Stimulated activated CD8-positive, alpha-beta memory T cell treated with anti-CD3 and anti-CD28 coated beads, Interleukin-12 subunit alpha, Interleukin-12 subunit beta, amount 100 ng/mL, for 4 hours (primary cell): ENCODE measurements around the gene ZBTB18.

Source experiments
- DNase-seq: peaks from one replicate; pipeline ENCODE4 v3.0.0-alpha.2; 2020; ENCODE audit warnings: low read depth

Gene ZBTB18

DNA sequence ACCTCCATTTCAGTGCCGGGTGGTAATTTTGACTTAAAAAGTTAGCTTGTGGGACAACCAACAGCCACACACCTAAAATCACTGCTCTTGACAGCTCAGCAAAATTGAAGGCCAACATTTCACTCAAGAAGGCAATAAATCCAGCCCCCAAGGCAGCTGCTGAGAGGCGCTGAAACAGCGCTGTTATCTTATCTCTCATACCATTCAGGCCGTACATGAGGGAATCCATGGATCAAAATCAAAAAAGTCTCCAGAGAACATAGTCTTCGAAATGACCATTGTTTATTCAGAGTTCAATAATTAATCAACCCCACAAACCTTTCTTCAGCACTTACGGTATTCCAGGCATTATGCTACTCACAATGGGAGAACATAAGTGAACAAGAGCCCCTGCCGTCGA, 38.5 kb downstream of the ZBTB18 start:
- DNase-seq: no peak

DNA sequence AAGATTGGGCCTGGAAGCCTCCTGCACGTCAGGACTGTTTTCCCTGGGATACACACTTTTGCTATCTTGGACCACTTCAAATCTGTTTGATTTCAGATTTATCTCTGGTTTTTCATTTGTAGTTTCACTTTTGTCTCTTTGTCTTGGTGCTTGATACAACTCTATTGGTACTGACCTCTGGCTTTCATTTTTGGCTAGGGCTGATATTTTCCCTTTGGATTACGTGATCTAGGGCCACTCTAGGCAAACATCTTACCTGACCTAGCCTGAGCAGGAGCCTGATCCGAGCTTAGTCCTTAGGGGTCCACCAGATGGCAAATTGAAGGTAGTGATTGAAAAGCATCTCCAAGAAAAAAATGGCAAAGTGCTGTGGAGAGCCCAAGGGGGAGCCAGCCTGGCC, 39.6 kb downstream of the ZBTB18 start:
- DNase-seq: no peak

GRCh38 chr1:244092293-244092963, 41.3 kb downstream of the ZBTB18 start:
- DNase-seq: no peak

GRCh38 chr1:244092964-244093638, 42.0 kb downstream of the ZBTB18 start:
- no peak for DNase-seq

DNA sequence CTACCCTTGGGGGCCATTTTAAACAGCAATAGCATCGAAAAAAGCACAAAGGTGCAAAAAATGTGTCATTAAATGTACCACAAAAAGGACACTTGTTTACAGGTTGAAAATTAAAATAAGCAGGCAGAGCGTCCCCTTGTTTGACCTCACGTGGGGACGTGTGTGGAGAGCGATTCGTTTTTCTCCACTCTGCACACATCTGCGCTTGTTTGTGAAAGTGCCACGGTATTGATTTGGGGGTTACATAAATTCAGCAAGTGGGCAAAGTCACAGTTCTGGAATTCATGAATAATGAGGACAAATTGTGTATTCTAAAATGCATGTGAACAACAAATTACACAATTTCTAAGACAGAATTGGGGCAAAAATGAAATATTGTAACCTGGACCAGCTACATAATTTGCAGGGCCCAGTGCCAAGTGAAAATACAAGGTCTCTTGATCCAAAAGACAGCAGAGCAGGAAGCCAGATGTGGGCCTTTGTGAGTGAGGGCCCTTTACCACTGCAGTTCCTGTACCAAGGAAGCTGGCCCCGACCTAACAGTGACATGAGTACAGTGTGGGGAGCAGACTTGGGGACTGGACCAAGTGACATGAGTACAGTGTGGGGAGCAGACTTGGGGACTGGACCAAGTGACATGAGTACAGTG, 43.9 kb downstream of the ZBTB18 start:
- no peak for DNase-seq

DNA sequence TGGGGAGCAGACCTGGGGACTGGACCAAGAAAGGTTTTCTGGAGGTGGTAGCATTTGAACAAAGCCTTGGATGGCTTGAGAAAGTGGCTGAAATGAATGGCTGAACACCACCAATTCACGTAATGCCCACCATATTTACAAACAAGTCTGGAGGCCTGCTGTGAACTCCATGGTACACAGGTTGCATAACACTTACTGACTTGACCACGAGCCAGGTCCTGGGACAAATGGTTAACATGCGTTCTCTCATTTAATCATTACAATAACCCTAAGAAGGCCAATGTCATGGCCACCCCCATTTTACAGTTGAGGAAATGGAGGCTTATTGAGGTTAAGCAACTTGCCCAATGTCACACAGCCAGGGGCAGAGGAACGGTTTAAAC, 44.4 kb downstream of the ZBTB18 start:
- no peak for DNase-seq

DNA sequence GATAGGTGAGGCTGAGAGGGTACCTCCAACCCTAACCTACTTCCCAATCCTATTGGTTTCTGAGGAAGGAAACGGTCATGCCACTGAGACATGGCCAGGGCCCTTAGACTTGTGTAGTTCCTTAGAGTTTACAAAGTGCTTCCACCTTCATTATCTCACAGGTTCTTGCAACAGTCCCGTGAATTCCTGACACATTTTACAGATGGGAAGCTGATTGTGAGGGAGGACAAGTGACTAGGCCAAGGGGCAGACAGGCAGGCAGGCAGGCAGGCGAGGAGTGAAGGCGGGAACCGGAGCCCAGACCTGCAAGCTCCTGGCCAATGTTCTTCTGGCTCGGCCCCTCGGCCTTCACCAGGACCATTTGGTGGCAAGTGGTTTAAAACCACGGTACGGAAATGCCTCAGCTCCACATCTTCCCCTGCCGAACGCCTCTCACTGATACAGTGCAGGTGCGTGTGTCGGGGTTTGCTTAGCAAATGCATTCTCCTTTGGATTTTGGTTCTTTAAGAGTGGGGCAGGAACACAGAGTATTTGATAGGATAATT, 45.1 kb downstream of the ZBTB18 start:
- DNase-seq: no peak

DNA sequence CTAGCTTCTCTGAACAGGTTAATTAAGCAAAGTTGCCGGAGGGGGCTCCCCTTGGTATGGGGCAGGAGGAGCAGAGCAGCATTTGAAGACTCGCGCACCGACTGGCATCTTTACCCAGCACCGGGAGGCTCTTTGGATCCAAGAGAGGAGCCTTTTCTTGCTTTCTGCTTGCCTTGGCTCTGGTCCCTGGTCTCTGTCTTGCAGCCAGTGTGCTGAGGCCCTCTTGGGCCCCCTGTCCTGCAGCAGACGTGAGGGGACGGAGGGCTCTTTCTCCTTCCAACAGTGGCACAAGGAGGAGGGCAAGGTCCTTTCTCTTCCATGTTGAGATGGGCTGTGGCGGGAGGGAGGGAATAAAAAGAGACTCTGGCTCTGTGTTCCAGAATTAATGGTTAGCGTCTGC, 45.6 kb downstream of the ZBTB18 start:
- DNase-seq: no peak

GRCh38 chr1:244097523-244098405, 46.7 kb downstream of the ZBTB18 start:
- no peak for DNase-seq

DNA sequence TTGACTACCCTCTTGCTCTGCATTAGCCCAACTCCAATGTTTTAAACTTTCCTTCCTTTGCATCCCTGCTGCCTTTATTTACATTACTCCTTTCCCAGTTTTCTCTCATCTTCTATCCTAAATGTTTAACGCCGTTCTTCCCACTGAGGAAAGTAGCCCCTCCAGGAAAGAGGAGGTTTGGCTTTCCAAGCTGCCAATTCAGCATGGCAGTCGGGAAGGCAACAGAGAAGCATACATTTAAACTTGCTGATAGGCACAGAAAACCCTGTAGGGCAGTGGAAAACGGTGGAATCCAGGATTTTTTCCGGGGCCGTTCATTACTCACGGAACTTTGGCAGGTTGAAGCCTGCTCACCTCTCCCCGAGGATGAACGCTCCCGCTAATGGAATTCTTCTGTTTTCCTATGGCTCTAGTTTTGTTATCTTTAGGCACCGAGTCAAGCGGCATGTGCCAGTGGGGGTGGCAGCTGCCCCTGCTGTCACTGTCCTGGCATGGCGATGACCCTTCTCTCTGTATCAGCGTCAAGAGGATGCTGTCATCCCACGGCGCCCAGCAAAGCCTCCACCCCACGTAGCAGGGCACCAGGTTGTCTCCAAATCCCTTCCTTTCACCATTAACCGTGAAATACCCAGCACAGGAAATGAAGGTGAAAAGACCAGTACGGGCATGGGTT, 48.3 kb downstream of the ZBTB18 start:
- no peak for DNase-seq

DNA sequence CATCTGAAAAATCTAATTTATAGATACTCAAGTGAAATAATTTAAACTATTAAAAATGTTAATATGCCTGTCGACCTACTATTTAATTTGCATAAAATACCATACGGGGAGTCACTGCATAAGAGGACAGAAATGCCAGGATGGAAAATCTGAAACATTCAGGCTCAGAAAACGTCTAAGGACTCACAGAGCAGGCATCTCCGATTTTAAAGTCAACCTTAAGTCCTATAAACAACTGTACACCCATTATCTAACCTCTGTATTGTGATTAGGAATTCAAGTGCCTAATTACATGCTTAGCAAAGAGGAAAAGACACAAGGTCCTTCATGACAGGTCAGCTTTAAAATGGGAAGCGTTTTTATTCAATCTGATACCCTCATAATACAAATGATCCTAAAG, 49.2 kb downstream of the ZBTB18 start:
- no peak for DNase-seq

DNA sequence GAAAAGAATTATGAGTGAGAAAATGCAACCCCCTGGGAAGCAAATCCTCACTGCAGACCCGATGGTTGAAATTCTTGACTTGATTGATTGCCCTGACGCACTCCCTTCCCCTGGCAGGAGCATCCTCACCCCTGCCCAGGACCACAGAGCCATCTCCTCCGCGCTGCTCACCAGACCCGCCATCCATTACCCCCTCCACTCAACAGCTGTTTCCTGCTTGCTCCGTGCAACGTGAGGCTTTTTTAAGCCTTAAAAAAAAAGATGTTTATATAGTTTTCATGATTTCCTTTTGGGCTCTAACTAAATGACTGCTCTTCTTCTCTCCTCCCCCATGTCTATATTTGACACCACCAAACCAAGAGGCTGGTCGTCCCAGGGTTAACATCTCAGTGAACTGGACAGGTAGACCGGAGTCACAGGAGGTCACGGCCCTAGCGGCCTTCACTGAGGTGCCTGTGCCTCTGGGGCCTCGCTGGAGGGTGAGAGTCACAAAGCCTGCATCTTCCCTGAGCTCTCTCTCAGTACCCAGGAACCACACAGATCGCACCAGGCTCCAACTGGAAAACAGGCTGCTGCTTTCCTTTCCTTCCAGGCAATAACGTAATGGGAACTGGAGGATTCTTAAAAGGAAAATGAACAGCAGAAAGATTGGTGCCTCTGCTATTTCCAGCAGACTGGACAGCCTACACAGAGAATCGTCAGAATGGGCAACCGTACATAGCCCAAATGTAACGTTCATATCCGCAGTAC, 49.8 kb downstream of the ZBTB18 start:
- no peak for DNase-seq

DNA sequence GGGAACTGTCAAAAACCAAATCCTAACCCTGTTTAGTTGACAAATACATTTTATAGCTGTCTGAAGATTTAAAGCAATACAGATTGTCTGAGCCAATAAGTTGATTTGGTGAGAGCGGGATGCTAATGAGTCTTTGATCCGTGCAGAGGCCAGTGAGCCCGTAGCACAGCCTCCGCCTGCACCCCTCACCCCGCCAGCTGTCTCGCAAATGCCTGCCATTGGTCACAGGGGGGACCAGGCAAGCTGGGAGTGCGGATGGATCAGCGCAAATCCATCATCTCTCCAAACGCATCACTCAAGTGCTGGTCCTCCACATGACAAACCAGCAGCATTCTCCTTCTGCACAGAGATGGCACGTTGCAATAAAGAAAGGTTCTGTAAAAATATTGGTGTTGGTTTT, 51.0 kb downstream of the ZBTB18 start:
- no peak for DNase-seq

DNA sequence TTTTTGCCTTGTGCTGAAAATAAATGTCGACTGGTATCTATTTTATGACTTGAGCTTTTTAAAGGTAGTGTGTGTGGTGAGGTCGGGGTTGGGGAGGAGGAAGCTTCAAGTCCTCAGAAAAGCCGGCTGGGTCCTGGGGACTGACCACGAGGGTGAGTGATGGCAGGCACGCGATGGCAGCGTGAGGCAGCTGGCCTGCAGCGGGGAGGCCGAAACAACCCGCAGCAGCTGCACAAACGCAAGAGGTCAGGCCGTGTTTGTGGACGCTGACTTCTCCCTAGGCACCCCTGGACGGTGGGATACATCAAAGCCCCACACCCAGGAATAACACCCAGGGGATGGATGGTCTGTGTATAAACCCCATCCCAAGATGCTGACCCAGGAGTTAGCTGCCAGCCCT, 51.4 kb downstream of the ZBTB18 start:
- no peak for DNase-seq

DNA sequence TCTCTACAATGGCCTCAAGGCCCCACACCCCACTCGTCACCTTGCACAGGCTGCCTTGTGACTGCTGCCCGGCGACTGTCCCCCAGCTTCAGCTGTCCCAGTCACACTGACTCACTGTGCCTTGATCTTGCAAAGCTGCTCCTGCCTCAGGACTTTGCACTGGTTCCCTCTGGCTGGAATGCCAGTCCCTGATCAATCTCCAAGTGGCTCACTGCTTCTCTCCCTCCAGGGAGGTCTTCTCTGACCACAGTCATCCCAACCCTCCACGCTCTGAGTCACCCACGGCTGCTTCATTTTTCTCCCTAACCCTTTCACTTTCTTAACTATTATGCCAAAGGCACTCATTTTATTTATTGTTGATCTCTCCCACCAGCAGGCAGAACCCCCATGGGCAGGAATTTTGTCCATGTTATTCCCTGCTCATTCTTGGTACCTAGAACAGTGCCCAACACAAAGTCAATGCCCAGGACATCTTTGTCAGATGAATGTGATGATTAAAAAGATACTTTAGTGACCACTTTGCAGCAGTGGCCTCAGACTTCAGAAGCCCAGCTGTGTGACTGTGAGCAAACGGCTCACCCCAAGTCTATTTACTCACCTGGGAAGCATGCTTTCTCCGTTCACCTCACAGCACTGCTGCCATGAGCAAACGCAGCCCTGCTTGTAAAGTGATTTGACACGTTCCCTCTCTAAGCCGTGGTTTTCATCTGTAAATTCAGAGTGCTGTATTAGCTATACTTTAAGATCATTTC, 53.4 kb downstream of the ZBTB18 start:
- no peak for DNase-seq

DNA sequence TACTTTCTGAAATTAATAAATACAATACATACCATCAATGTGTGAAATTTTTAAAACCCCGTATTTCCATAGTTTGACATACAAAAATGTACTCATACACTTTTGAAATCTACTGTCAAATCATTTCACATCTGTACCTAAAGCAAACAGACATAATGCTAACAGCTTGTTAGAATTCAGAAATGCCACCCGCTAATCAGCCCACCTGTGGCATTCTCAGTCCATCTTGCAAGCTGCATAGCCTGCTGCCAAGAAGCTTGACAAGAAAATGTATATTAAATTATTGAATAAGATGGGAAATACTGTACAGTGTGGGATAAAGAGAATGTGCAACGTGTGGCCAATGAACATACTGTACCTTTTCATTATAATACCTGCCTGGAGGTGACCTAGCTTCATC, 55.1 kb downstream of the ZBTB18 start:
- no peak for DNase-seq
